Measurements from ENCODE around the gene APELA. TPM values are rescaled to one million over a fixed set of nuclear protein-coding genes. Genes with fewer than 3 reads are reported as not detected.

The APELA gene
- polyA plus RNA-seq, 3 donors, result not detected

DNA sequence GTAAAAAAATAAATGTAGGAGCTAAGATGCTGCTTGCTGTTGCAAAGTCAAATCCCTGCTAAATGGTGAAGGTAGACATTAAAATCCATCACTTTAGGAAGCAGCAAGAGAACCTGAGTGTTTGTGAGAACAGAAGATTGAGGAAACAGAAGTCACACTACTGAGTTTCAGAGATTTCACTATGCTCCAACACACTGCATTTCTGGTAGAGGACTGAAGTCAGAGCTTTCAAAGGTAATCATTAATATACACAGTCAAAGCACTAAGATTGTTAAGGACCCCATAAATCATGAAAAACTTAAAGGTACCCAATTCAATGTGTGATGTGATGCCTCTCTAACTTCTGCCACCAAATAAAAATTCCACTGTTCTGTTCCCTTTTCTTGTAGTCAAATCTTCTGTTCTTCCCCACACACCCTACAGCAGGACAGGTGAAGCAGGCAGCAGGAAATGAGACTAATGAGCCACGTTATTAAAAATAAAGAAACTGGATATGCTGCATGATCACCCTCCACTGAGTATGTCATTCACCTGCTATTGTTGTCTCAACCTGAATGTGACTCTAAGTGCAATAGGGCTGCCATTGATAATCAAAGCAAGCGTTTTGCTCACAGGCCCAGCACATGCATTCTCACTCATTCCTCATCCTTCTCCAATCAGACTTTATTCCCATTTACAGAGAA, 28.9 kb upstream of the APELA start:
- Histone ChIP-seq H3K9ac (ENCODE audit: insufficient read depth, low read length, poor library complexity, severe bottlenecking) (no peak overlapping the region), H3K4me1 (ENCODE audit: control insufficient read depth in 1 of 2, insufficient read depth in 2 of 2, low read length in 2 of 2) (no peaks in the 10 kb centered on the region), H3K79me2 (ENCODE audit: insufficient read depth, low read length) (no peaks in the 10 kb centered on the region), H3K4me3 (replicated peaks in 1 of 3; ENCODE audit: low read depth in 2 of 3, low read length in 3 of 3) (no peak overlapping the region), H2AFZ (ENCODE audit: insufficient read depth, low read depth, low read length, poor library complexity, severe bottlenecking) (no peak overlapping the region), H3K9me3 (replicated peaks in 1 of 2; ENCODE audit: control insufficient read depth in 1 of 2, insufficient read depth in 1 of 2, low read length in 2 of 2) (no peaks in the 10 kb centered on the region), H3K27ac (ENCODE audit: low read depth in 1 of 2, low read length in 2 of 2) (no peak overlapping the region), H3K4me2 (replicated peaks; ENCODE audit: extremely low read depth, low read length, poor library complexity, severe bottlenecking) (no peak overlapping the region), H3K27me3 (ENCODE audit: control insufficient read depth in 2 of 2, insufficient read depth in 2 of 2, low read length in 2 of 2) (no peaks in the 10 kb centered on the region), H4K20me1 (ENCODE audit: insufficient read depth, low read length) (no peaks in the 10 kb centered on the region), H3K36me3 (replicated peaks in 1 of 2; ENCODE audit: control insufficient read depth in 1 of 2, insufficient read depth in 2 of 2, low read length in 2 of 2) (no peaks in the 10 kb centered on the region)
- H3K27me3 Mint-ChIP-seq (ENCODE audit: low read depth in 3 of 3), result no peaks in the 10 kb centered on the region
- no peaks in the 10 kb centered on the region for H3K36me3 Mint-ChIP-seq
- DNase-seq, result no peak
- H3K4me1 Mint-ChIP-seq, result no peaks in the 10 kb centered on the region
- H3K9me3 Mint-ChIP-seq, result peaks cover 2 to 11% (median 4%) of the 10 kb centered on the region in 7 donors
- H3K27ac Mint-ChIP-seq, result no peak overlapping the region
- no peak overlapping the region for H3K4me3 Mint-ChIP-seq
- intact Hi-C loops (cut with micrococcal nuclease), result no loop called here
- TF ChIP-seq, protein P1, sequence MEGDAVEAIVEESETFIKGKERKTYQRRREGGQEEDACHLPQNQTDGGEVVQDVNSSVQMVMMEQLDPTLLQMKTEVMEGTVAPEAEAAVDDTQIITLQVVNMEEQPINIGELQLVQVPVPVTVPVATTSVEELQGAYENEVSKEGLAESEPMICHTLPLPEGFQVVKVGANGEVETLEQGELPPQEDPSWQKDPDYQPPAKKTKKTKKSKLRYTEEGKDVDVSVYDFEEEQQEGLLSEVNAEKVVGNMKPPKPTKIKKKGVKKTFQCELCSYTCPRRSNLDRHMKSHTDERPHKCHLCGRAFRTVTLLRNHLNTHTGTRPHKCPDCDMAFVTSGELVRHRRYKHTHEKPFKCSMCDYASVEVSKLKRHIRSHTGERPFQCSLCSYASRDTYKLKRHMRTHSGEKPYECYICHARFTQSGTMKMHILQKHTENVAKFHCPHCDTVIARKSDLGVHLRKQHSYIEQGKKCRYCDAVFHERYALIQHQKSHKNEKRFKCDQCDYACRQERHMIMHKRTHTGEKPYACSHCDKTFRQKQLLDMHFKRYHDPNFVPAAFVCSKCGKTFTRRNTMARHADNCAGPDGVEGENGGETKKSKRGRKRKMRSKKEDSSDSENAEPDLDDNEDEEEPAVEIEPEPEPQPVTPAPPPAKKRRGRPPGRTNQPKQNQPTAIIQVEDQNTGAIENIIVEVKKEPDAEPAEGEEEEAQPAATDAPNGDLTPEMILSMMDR (IDR thresholded peaks at IDR 0.05), result no peak
- 29% methylated on average over 1 of the region's 2 CpGs for WGBS (ENCODE audit: insufficient coverage)

DNA sequence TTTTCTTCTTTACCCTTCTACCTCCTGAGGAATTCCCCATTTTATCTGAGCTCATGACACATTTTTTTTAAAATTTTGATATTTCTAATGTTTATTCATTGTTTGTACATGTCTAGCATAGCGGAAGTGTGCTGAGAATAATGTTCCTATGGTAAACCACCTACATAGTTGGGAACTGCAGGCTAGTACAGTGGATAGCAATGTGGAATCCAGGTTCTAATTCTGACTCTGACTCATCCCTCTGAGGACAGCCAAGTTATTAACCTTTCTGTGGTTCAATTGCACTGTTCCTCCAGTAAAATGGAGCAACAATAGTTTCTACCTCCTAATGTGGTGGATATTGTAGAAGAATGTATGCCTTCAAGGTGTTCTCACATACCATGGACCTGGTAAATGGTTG, 20.6 kb upstream of the APELA start:
- no CpG with 5 or more reads among the region's 1 CpG for WGBS (ENCODE audit: insufficient coverage)
- H2AFZ ChIP-seq (ENCODE audit: insufficient read depth, low read depth, low read length, poor library complexity, severe bottlenecking), result no peak overlapping the region
- intact Hi-C loops (cut with micrococcal nuclease), result no loop called here
- H3K4me3 Mint-ChIP-seq, result no peak overlapping the region
- H3K9ac ChIP-seq (ENCODE audit: insufficient read depth, low read length, poor library complexity, severe bottlenecking), result no peak overlapping the region
- DNase-seq, result no peak
- no peaks in the 10 kb centered on the region for H3K27me3 ChIP-seq (ENCODE audit: control insufficient read depth in 2 of 2, insufficient read depth in 2 of 2, low read length in 2 of 2)
- peaks cover 3 to 15% (median 12%) of the 10 kb centered on the region in 7 donors for H3K9me3 Mint-ChIP-seq
- no peaks in the 10 kb centered on the region for H3K36me3 Mint-ChIP-seq
- H3K27me3 Mint-ChIP-seq (ENCODE audit: low read depth in 3 of 3), result no peaks in the 10 kb centered on the region
- no peaks in the 10 kb centered on the region for H3K79me2 ChIP-seq (ENCODE audit: insufficient read depth, low read length)
- no peaks in the 10 kb centered on the region for H3K36me3 ChIP-seq (replicated peaks in 1 of 2; ENCODE audit: control insufficient read depth in 1 of 2, insufficient read depth in 2 of 2, low read length in 2 of 2)
- H3K27ac Mint-ChIP-seq, result no peak overlapping the region
- no peaks in the 10 kb centered on the region for H4K20me1 ChIP-seq (ENCODE audit: insufficient read depth, low read length)
- TF ChIP-seq, protein P1 (IDR thresholded peaks at IDR 0.05), result no peak
- H3K4me1 Mint-ChIP-seq, result no peaks in the 10 kb centered on the region
- H3K4me1 ChIP-seq (ENCODE audit: control insufficient read depth in 1 of 2, insufficient read depth in 2 of 2, low read length in 2 of 2), result no peaks in the 10 kb centered on the region
- no peak overlapping the region for H3K4me3 ChIP-seq (replicated peaks in 1 of 3; ENCODE audit: low read depth in 2 of 3, low read length in 3 of 3)
- no peaks in the 10 kb centered on the region for H3K9me3 ChIP-seq (replicated peaks in 1 of 2; ENCODE audit: control insufficient read depth in 1 of 2, insufficient read depth in 1 of 2, low read length in 2 of 2)
- no peak overlapping the region for H3K27ac ChIP-seq (ENCODE audit: low read depth in 1 of 2, low read length in 2 of 2)
- H3K4me2 ChIP-seq (replicated peaks; ENCODE audit: extremely low read depth, low read length, poor library complexity, severe bottlenecking), result no peak overlapping the region

Measured in CD14-positive monocyte (primary cell).